HG03066 (cell line): ENCODE measurements around the gene CA11.

Source experiments
- ATAC-seq: cut with Tn5 transposase; IDR thresholded peaks from one replicate; pipeline ENCODE4 v1.9.1; 2021; ENCODE audit warnings: low read depth; ENCODE audit not compliant: unreplicated experiment

The CA11 gene

GRCh38 chr19:48616041-48616436, 29.9 kb downstream of the CA11 start:
- ATAC-seq = no peak

- no peak for ATAC-seq
Observed at GRCh38 chr19:48615231-48616040, 30.6 kb downstream of the CA11 start.

- no peak for ATAC-seq
Observed at GRCh38 chr19:48614436-48615230, 31.4 kb downstream of the CA11 start, which contains the start of gene FAM83E. FAM83E (minus strand) TSS chr19:48615076; CDS start chr19:48613372, 1,704 bp downstream.

- no peak for ATAC-seq
Observed at GRCh38 chr19:48613852-48614435, 32.0 kb downstream of the CA11 start.

- ATAC-seq = no peak
Observed at GRCh38 chr19:48613024-48613851, 32.7 kb downstream of the CA11 start.

- ATAC-seq = no peak
Observed at GRCh38 chr19:48611872-48612271, 34.1 kb downstream of the CA11 start.

GRCh38 chr19:48609571-48610108, 36.3 kb downstream of the CA11 start:
- ATAC-seq = no peak

GRCh38 chr19:48608798-48609263, 37.2 kb downstream of the CA11 start:
- ATAC-seq = no peak

- ATAC-seq = no peak
Observed at GRCh38 chr19:48607359-48607755, 38.6 kb downstream of the CA11 start.

- ATAC-seq = no peak
Observed at GRCh38 chr19:48606463-48607358, 39.3 kb downstream of the CA11 start, which contains the start of gene SPACA4. SPACA4 (plus strand) TSS chr19:48606742; CDS start chr19:48606979, 237 bp downstream.

GRCh38 chr19:48603850-48604249, 42.1 kb downstream of the CA11 start:
- ATAC-seq = no peak

- ATAC-seq = no peak
Observed at GRCh38 chr19:48603449-48603848, 42.5 kb downstream of the CA11 start.

- ATAC-seq = no peak
Observed at GRCh38 chr19:48603001-48603400, 43.0 kb downstream of the CA11 start.

- no peak for ATAC-seq
Observed at GRCh38 chr19:48600679-48601417, 45.1 kb downstream of the CA11 start.

GRCh38 chr19:48598996-48599700, 46.8 kb downstream of the CA11 start:
- no peak for ATAC-seq

- no peak for ATAC-seq
Observed at GRCh38 chr19:48596679-48597465, 49.1 kb downstream of the CA11 start.

- ATAC-seq = no peak
Observed at GRCh38 chr19:48596237-48596636, 49.8 kb downstream of the CA11 start.
